ENCODE measurements around the gene LDLR.
A peak's percentile ranks its signal among the peaks of the same experiment; 100 is the strongest.
"Not testable (repeated sequence)": the region's sequence is repeated elsewhere in the genome, so short reads cannot be mapped to it uniquely, and the experiment has no call there.

The LDLR gene

DNA sequence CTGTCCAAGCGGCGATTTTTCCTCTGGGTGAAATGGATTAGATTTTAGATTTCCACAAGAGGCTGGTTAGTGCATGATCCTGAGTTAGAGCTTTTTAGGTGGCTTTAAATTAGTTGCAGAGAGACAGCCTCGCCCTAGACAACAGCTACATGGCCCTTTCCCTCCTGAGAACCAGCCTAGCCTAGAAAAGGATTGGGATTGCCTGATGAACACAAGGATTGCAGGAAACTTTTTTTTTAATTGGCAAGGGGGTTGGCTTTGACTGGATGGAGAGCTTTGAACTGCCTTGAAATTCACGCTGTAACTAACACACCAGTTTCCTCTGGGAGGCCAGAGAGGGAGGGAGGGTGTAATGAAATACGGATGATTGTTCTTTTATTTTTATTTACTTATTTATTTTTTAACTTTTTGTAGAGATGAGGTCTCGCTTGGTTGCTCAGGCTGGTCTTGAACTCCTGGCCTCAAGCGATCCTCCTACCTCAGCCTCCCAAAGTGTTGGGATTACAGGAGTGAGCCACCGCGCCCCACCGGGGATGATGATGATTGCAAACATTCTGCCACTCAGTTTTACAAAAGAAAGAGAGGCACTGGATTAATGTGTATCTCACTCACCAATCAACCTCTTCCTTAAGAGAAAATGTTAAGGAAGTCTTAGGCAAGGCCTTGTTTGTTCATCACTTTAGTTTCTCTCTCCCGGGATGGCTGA is 1.9 kb downstream of the LDLR start:
- peak overlapping the region; percentile 97 to 99 for H3K27ac ChIP-seq (ENCODE audit: low read depth in 2 of 2, low read length in 2 of 2)
- H3K9me3 ChIP-seq (ENCODE audit: control insufficient read depth in 2 of 2, low read length in 2 of 2), result no peaks in the 10 kb centered on the region
- no peaks in the 10 kb centered on the region for H3K27me3 ChIP-seq (ENCODE audit: control insufficient read depth in 2 of 2, insufficient read depth in 2 of 2, low read length in 2 of 2)
- H3K4me1 ChIP-seq (ENCODE audit: control insufficient read depth in 2 of 2, insufficient read depth in 2 of 2, low read length in 2 of 2), result peaks cover 41 to 44% of the 10 kb centered on the region in 2 donors
- no peaks in the 10 kb centered on the region for H3K36me3 ChIP-seq (ENCODE audit: control insufficient read depth in 2 of 2, insufficient read depth in 2 of 2, low read length in 2 of 2)
- H3K9ac ChIP-seq (ENCODE audit: low read depth in 1 of 2, low read length in 2 of 2), result peak overlapping the region; percentile 87 to 98
- H3K4me3 ChIP-seq (ENCODE audit: low read length in 2 of 2), result peak overlapping the region; percentile 78 to 86

DNA sequence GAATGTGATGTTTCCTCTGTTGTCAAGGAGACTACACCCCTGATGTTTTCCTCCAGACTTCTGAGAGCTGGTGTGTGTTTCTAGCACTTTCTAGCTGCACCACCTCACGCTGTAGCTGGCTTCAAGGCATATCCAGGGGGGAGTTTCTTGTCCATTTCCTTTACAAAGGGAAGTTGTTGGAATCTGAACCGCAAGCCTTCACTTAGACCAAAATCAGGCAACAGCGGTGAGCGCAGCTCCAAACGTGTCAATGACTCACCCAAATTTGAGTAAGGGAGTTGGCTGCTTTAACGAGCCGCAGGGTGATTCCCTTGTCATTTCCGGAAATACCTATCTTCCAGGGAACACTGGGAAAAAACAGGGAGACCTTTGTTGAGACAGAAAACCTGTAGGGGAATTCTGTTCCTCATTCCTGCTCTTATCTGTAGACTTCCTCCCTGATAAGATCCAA is 2.5 kb downstream of the LDLR start:
- H3K36me3 ChIP-seq (ENCODE audit: control insufficient read depth in 2 of 2, insufficient read depth in 2 of 2, low read length in 2 of 2), result no peaks in the 10 kb centered on the region
- H3K27me3 ChIP-seq (ENCODE audit: control insufficient read depth in 2 of 2, insufficient read depth in 2 of 2, low read length in 2 of 2), result no peaks in the 10 kb centered on the region
- H3K27ac ChIP-seq (ENCODE audit: low read depth in 2 of 2, low read length in 2 of 2), result peak overlapping the region; percentile 97 to 99
- H3K9me3 ChIP-seq (ENCODE audit: control insufficient read depth in 2 of 2, low read length in 2 of 2), result no peaks in the 10 kb centered on the region
- peak overlapping the region; percentile 55 to 86 for H3K4me3 ChIP-seq (ENCODE audit: low read length in 2 of 2)
- peak overlapping the region; percentile 87 to 98 for H3K9ac ChIP-seq (ENCODE audit: low read depth in 1 of 2, low read length in 2 of 2)
- H3K4me1 ChIP-seq (ENCODE audit: control insufficient read depth in 2 of 2, insufficient read depth in 2 of 2, low read length in 2 of 2), result peaks cover 45 to 47% of the 10 kb centered on the region in 2 donors

DNA sequence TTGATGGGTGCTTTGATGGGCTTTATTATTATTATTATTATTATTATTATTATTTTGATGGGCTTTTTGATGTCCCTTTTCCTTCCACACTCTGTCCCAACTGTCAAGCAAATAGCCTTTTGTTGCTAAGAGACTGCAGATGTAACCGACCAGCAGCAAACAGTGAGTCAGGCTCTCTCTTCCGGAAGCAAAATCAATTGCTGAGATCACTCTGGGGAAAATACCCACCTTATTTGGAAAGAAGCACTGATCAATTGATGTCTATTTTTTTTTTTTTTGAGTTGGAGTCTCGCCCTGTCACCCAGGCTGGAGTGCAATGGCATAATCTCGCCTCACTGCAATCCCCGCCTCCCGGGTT is 2.9 kb downstream of the LDLR start:
- Histone ChIP-seq H3K36me3 (ENCODE audit: control insufficient read depth in 2 of 2, insufficient read depth in 2 of 2, low read length in 2 of 2) (no peaks in the 10 kb centered on the region), H3K9me3 (ENCODE audit: control insufficient read depth in 2 of 2, low read length in 2 of 2) (no peaks in the 10 kb centered on the region), H3K4me3 (ENCODE audit: low read length in 2 of 2) (peak overlapping the region; percentile 55 to 86), H3K27me3 (ENCODE audit: control insufficient read depth in 2 of 2, insufficient read depth in 2 of 2, low read length in 2 of 2) (no peaks in the 10 kb centered on the region), H3K27ac (ENCODE audit: low read depth in 2 of 2, low read length in 2 of 2) (peak overlapping the region; percentile 97 to 99), H3K4me1 (ENCODE audit: control insufficient read depth in 2 of 2, insufficient read depth in 2 of 2, low read length in 2 of 2) (peaks cover 45 to 47% of the 10 kb centered on the region in 2 donors), H3K9ac (ENCODE audit: low read depth in 1 of 2, low read length in 2 of 2) (peak overlapping the region; percentile 87 to 98)

DNA sequence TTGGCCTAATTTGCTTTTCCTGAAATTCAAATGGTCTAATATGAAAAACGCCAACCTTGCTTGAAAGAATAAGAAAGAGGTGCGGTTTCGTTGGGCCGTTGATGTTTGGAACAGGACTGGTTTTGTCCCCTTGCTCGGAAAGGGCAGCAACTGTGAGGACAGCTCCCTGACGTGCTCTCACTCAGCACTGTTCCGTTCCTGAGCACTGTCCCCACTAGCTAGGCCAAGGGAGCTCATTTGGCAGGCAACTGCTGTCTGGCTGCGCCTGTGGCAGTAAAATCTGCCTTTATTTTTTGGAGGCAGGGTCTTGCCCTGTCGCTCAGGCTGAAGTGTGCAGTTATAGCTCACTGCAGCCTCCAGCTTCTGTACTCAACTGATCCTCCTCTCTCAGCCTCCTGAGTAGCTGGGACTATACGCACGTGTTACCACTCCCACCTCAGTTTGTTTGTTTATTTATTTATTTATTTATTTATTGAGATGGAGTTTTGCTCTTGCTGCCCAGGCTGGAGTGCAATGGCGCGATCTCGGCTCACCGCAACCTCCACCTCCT is 4.5 kb downstream of the LDLR start:
- Histone ChIP-seq H3K4me1 (ENCODE audit: control insufficient read depth in 2 of 2, insufficient read depth in 2 of 2, low read length in 2 of 2) (peaks cover 41 to 42% of the 10 kb centered on the region in 2 donors), H3K27me3 (ENCODE audit: control insufficient read depth in 2 of 2, insufficient read depth in 2 of 2, low read length in 2 of 2) (no peaks in the 10 kb centered on the region), H3K36me3 (ENCODE audit: control insufficient read depth in 2 of 2, insufficient read depth in 2 of 2, low read length in 2 of 2) (no peaks in the 10 kb centered on the region), H3K27ac (ENCODE audit: low read depth in 2 of 2, low read length in 2 of 2) (peak overlapping the region; percentile 97 to 99), H3K4me3 (ENCODE audit: low read length in 2 of 2) (no peak overlapping the region), H3K9ac (ENCODE audit: low read depth in 1 of 2, low read length in 2 of 2) (peak overlapping the region in 1 of 2 donors; percentile 38), H3K9me3 (ENCODE audit: control insufficient read depth in 2 of 2, low read length in 2 of 2) (no peaks in the 10 kb centered on the region)

DNA sequence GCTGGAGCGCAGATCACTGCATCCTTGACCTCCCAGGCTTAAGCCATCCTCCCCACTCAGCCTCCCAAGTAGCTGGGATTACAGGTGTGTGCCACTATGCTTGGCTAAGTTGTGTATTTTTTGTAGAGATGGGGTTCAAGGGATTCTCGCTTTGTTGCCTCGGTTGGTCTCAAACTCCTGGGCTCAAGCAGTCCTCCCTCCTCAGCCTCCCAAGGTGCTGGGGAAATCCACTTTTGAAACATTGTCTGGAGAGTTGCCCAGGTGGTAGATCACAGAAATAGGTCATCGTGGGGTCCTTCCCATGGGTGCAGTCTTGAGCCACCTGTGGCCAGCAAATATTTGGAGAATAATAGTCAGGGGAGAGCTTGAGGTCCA is 5.2 kb downstream of the LDLR start:
- Histone ChIP-seq H3K27ac (ENCODE audit: low read depth in 2 of 2, low read length in 2 of 2) (peak overlapping the region; percentile 95 to 97), H3K36me3 (ENCODE audit: control insufficient read depth in 2 of 2, insufficient read depth in 2 of 2, low read length in 2 of 2) (no peaks in the 10 kb centered on the region), H3K4me1 (ENCODE audit: control insufficient read depth in 2 of 2, insufficient read depth in 2 of 2, low read length in 2 of 2) (peaks cover 37% of the 10 kb centered on the region in 2 donors), H3K9ac (ENCODE audit: low read depth in 1 of 2, low read length in 2 of 2) (peak overlapping the region; percentile 79), H3K27me3 (ENCODE audit: control insufficient read depth in 2 of 2, insufficient read depth in 2 of 2, low read length in 2 of 2) (no peaks in the 10 kb centered on the region), H3K4me3 (ENCODE audit: low read length in 2 of 2) (peak overlapping the region; percentile 27 to 35), H3K9me3 (ENCODE audit: control insufficient read depth in 2 of 2, low read length in 2 of 2) (no peaks in the 10 kb centered on the region)

DNA sequence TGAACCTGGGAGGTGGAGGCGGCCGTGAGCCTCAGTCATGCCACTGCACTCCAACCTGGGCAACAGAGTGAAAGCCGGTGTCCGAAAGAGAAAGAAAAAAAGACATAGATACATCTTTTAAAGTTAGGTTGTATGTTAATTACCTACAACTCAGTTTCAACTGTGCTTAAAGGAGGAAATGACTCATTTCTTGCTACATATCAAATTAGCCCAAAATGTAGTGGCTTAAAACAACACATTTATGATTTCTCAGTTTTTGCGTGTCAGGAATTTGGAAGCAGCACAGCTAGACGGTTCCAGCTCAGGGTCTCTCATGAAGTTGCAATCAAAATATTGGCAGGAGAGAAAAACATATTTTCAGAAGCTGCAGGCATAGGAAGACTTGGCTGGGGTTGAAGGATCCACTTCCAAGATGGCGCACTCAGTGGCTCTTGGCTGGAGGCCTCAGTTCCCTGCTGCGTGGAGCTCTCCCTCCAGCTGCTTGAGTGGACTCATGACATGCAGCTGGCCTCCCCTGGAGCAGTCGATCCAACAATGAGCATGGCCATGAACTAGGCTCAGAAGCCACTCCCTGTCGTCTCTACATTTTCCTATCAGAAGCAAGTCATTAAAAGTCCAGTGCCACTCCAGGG is 7.1 kb downstream of the LDLR start:
- peaks cover 29 to 32% of the 10 kb centered on the region in 2 donors for H3K4me1 ChIP-seq (ENCODE audit: control insufficient read depth in 2 of 2, insufficient read depth in 2 of 2, low read length in 2 of 2)
- H3K27ac ChIP-seq (ENCODE audit: low read depth in 2 of 2, low read length in 2 of 2), result peak overlapping the region; percentile 83 to 95
- H3K9me3 ChIP-seq (ENCODE audit: control insufficient read depth in 2 of 2, low read length in 2 of 2), result no peaks in the 10 kb centered on the region
- H3K36me3 ChIP-seq (ENCODE audit: control insufficient read depth in 2 of 2, insufficient read depth in 2 of 2, low read length in 2 of 2), result peaks cover 0 to 6% of the 10 kb centered on the region in 2 donors
- H3K27me3 ChIP-seq (ENCODE audit: control insufficient read depth in 2 of 2, insufficient read depth in 2 of 2, low read length in 2 of 2), result no peaks in the 10 kb centered on the region
- peak overlapping the region in 1 of 2 donors; percentile 37 for H3K4me3 ChIP-seq (ENCODE audit: low read length in 2 of 2)
- H3K9ac ChIP-seq (ENCODE audit: low read depth in 1 of 2, low read length in 2 of 2), result peak overlapping the region in 1 of 2 donors; percentile 31

DNA sequence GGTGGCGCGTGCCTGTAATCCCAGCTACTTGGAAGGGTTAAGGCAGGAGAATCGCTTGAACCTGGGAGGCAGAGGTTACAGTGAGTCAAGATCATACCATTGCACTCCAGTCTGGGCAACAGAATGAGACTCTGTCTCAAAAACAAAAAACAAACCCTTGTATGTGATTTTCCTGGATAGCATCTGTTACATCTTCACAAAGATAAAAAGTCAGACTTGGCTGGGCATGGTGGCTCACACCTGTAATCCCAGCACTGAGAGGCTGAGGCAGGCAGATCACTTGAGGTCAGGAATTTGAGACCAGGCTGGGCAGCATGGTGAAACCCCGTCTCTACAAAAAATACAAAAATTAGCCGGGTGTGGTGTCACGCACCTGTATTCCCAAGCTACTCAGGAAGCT is 8.1 kb downstream of the LDLR start:
- H3K36me3 ChIP-seq (ENCODE audit: control insufficient read depth in 2 of 2, insufficient read depth in 2 of 2, low read length in 2 of 2); H3K27me3 ChIP-seq (ENCODE audit: control insufficient read depth in 2 of 2, insufficient read depth in 2 of 2, low read length in 2 of 2); H3K9me3 ChIP-seq (ENCODE audit: control insufficient read depth in 2 of 2, low read length in 2 of 2); H3K27ac ChIP-seq (ENCODE audit: low read depth in 2 of 2, low read length in 2 of 2); H3K4me3 ChIP-seq (ENCODE audit: low read length in 2 of 2); H3K9ac ChIP-seq (ENCODE audit: low read depth in 1 of 2, low read length in 2 of 2): not testable (repeated sequence)
- H3K4me1 ChIP-seq (ENCODE audit: control insufficient read depth in 2 of 2, insufficient read depth in 2 of 2, low read length in 2 of 2), result peaks cover 22 to 23% of the 10 kb centered on the region in 2 donors

DNA sequence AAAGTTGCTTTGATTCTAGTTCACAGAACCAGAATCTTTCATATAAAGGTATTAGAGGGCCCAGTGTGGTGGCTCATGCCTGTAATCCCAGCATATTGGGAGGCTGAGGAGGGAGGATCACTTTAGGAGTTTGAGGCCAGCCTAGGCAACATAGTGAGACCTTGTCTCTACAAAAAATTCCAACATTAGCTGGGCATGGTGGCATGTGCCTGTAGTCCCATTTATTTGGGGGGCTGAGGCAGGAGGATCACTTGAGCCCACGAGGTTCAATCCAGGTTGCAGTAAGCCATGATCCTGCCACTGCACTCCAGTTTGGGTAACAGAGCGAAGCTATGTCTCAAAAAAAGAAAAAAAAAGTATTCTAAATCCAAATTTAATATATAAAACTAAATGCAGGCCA is 9.1 kb downstream of the LDLR start:
- Histone ChIP-seq H3K36me3 (ENCODE audit: control insufficient read depth in 2 of 2, insufficient read depth in 2 of 2, low read length in 2 of 2) (peaks cover 9 to 17% of the 10 kb centered on the region in 2 donors), H3K9me3 (ENCODE audit: control insufficient read depth in 2 of 2, low read length in 2 of 2) (no peaks in the 10 kb centered on the region), H3K9ac (ENCODE audit: low read depth in 1 of 2, low read length in 2 of 2) (no peak overlapping the region), H3K27ac (ENCODE audit: low read depth in 2 of 2, low read length in 2 of 2) (no peak overlapping the region), H3K4me1 (ENCODE audit: control insufficient read depth in 2 of 2, insufficient read depth in 2 of 2, low read length in 2 of 2) (peaks cover 17 to 22% of the 10 kb centered on the region in 2 donors), H3K4me3 (ENCODE audit: low read length in 2 of 2) (no peak overlapping the region), H3K27me3 (ENCODE audit: control insufficient read depth in 2 of 2, insufficient read depth in 2 of 2, low read length in 2 of 2) (no peaks in the 10 kb centered on the region)

DNA sequence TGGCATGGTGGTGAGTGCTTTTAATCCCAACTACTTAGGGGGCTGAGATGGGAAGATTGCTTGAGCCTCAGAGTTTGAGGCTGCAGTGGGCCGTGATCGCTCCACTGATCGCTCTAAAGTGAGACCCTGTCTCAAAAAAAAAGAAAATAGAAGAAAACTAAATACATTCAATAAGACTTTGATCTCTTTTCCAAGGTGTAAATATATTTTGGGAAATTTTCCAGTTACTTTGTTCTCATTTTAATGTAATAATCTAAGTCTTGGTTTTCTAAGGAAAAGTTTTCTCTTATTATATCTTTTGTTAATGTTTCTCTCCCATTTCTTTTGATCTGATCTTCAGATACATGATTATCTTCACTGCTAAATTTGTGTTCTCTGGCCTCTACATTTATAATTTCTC is 9.6 kb downstream of the LDLR start:
- Histone ChIP-seq H3K9ac (ENCODE audit: low read depth in 1 of 2, low read length in 2 of 2) (no peak overlapping the region), H3K4me1 (ENCODE audit: control insufficient read depth in 2 of 2, insufficient read depth in 2 of 2, low read length in 2 of 2) (peaks cover 17 to 20% of the 10 kb centered on the region in 2 donors), H3K36me3 (ENCODE audit: control insufficient read depth in 2 of 2, insufficient read depth in 2 of 2, low read length in 2 of 2) (peaks cover 10 to 19% of the 10 kb centered on the region in 2 donors), H3K27ac (ENCODE audit: low read depth in 2 of 2, low read length in 2 of 2) (no peak overlapping the region), H3K9me3 (ENCODE audit: control insufficient read depth in 2 of 2, low read length in 2 of 2) (no peaks in the 10 kb centered on the region), H3K27me3 (ENCODE audit: control insufficient read depth in 2 of 2, insufficient read depth in 2 of 2, low read length in 2 of 2) (no peaks in the 10 kb centered on the region), H3K4me3 (ENCODE audit: low read length in 2 of 2) (no peak overlapping the region)

DNA sequence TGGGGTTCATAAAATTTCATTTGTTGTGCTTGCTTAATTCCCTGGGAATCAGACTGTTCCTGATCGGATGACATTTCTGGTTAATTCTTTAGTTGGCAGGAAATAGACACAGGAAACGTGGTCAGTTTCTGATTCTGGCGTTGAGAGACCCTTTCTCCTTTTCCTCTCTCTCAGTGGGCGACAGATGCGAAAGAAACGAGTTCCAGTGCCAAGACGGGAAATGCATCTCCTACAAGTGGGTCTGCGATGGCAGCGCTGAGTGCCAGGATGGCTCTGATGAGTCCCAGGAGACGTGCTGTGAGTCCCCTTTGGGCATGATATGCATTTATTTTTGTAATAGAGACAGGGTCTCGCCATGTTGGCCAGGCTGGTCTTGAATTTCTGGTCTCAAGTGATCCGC is 10.8 kb downstream of the LDLR start:
- Histone ChIP-seq H3K9me3 (ENCODE audit: control insufficient read depth in 2 of 2, low read length in 2 of 2) (no peaks in the 10 kb centered on the region), H3K9ac (ENCODE audit: low read depth in 1 of 2, low read length in 2 of 2) (no peak overlapping the region), H3K4me3 (ENCODE audit: low read length in 2 of 2) (no peak overlapping the region), H3K27me3 (ENCODE audit: control insufficient read depth in 2 of 2, insufficient read depth in 2 of 2, low read length in 2 of 2) (no peaks in the 10 kb centered on the region), H3K27ac (ENCODE audit: low read depth in 2 of 2, low read length in 2 of 2) (no peak overlapping the region), H3K36me3 (ENCODE audit: control insufficient read depth in 2 of 2, insufficient read depth in 2 of 2, low read length in 2 of 2) (peaks cover 17 to 27% of the 10 kb centered on the region in 2 donors), H3K4me1 (ENCODE audit: control insufficient read depth in 2 of 2, insufficient read depth in 2 of 2, low read length in 2 of 2) (peaks cover 11 to 12% of the 10 kb centered on the region in 2 donors)
